Esophagus (tissue), 2 donors: ENCODE results near the gene SCD5. TPM values are rescaled to one million over a fixed set of nuclear protein-coding genes. Genes with fewer than 3 reads are reported as not detected.

Experiments used
- H3K27ac ChIP-seq, 2 donors: one replicate each; pipeline ENCODE4 v1.5.1; 2013; ENCODE audit warnings: low read depth in 2 of 2, mild to moderate bottlenecking in 2 of 2, inconsistent platforms in 1 of 2, low read length in 1 of 2, moderate library complexity in 1 of 2
- H3K27me3 ChIP-seq, 2 donors: one replicate each; pipeline ENCODE4 v1.6.1; 2013; ENCODE audit warnings: low read length in 2 of 2, control low read depth in 1 of 2, mild to moderate bottlenecking in 1 of 2; ENCODE audit not compliant: insufficient read depth in 2 of 2, control insufficient read depth in 1 of 2
- H3K36me3 ChIP-seq, 2 donors: one replicate each; pipeline ENCODE4 v1.6.1; 2013; ENCODE audit warnings: low read length in 1 of 2; ENCODE audit not compliant: control insufficient read depth in 2 of 2, insufficient read depth in 2 of 2
- H3K4me1 ChIP-seq, 2 donors: one replicate each; pipeline ENCODE4 v1.6.1; 2013; ENCODE audit warnings: low read length in 1 of 2; ENCODE audit not compliant: control insufficient read depth in 2 of 2, insufficient read depth in 2 of 2
- H3K4me3 ChIP-seq, 2 donors: one replicate each; pipeline ENCODE4 v1.5.1; 2013; ENCODE audit warnings: low read length in 2 of 2, mild to moderate bottlenecking in 2 of 2, low read depth in 1 of 2, moderate library complexity in 1 of 2
- H3K9me3 ChIP-seq, 2 donors: one replicate each; pipeline ENCODE4 v1.6.1; 2013; ENCODE audit warnings: mild to moderate bottlenecking in 2 of 2, low read depth in 1 of 2, low read length in 1 of 2, moderate library complexity in 1 of 2; ENCODE audit not compliant: control insufficient read depth in 2 of 2, insufficient read depth in 1 of 2
- whole genome bisulfite sequencing, 2 donors: extraction: QIAGEN DNeasy Blood & Tissue Kit; methylation state at CpG; one replicate each; pipeline ENCODE4 v1.1.7; 2013; 5-methylcytosine and 5-hydroxymethylcytosine counted together
- polyA plus RNA-seq, 2 donors: library from polyadenylated mRNA; stranded (reverse); fragments of 200-250 nt; gene quantifications; one replicate each; pipeline ENCODE4 v1.2.3, GENCODE V29; 2013
- donor health status: healthy with polysubstance abuse.
- donor health status: Bipolar disorder and iron deficiency.

The SCD5 gene
- polyA plus RNA-seq, 2 donors, result 2.5 to 2.9 TPM

DNA sequence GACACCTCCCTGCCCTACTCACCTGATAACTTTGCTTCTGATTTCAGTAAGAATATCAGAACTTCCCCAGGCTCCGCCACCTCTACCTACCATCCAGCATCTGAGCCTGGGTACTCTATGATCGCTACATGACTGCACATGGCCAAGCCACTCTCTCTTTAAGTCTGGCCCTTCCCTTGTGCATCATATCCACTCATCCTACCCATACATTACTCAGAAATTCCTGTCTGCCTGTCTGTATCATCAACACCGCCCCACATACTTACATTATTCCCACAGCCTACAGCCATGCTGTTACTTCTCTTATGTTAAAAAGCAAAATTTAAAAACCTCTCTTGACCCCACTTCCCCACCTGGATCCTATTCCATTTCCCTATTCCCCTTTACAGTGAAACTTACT lies 84.7 kb downstream of the SCD5 start:
- Histone ChIP-seq H3K36me3 (no peaks in the 10 kb centered on the region), H3K9me3 (no peaks in the 10 kb centered on the region), H3K27me3 (no peaks in the 10 kb centered on the region), H3K27ac (no peak overlapping the region), H3K4me1 (peaks cover 0 to 4% of the 10 kb centered on the region in 2 donors), H3K4me3 (no peak overlapping the region)
- WGBS, 2 donors, result 94 to 95% methylated on average over 3 of the region's 3 CpGs

DNA sequence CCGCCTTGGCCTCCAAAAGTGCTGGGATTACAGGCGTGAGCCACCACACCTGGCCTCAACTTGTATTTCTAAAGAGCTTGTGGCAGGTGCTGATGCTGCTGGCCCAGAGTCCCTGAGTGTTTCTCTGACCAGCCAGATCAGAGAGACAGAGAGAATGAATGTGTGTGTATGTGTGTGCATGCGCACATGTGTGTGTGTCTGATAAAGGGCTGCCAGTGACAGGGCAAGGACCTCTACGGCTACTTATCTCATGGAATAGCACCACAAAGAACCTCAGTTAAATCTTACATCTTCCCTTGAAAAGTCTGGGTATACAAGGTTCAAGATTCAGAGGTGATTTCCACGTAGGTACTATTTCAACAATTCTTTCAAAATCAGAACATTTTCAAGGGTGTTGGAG lies 86.0 kb downstream of the SCD5 start:
- Histone ChIP-seq H3K27me3 (no peaks in the 10 kb centered on the region), H3K4me3 (no peak overlapping the region), H3K4me1 (peaks cover 2 to 5% of the 10 kb centered on the region in 2 donors), H3K27ac (no peak overlapping the region), H3K36me3 (no peaks in the 10 kb centered on the region), H3K9me3 (no peaks in the 10 kb centered on the region)
- 90 to 95% methylated on average over 5 of the region's 5 CpGs for WGBS, 2 donors

DNA sequence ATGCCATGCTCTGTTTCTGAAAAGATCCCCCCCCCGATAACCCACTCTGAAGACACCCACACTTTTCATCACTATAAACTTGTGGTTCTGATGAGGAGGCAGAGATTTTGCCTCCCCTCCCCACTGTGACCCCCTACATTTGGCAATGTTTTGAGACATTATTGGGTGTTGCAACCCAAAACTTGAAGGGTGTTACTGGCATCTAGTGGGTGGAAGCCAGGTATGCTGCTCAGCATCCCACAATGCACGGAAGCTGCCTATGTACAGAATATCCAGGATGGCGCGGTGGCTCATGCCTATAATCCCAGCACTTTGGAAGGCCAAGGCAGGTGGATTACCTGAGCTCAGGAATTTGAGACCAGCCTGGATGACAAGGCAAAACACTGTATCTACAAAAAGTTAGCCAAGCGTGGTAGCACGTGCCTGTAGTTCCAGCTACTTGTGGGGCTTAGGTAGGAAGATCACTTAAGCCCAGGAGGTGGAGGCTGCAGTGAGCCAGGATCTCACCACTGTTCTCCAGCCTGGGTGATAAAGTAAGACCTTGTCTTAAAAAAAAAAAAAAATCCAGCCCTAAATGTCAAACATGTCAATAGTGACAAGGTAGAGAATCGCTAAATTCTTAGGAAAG lies 87.3 kb downstream of the SCD5 start:
- no peaks in the 10 kb centered on the region for H3K36me3 ChIP-seq
- WGBS, 2 donors, result 76 to 86% methylated on average over 7 of the region's 7 CpGs
- H3K27me3 ChIP-seq, result no peaks in the 10 kb centered on the region
- peaks cover 2 to 6% of the 10 kb centered on the region in 2 donors for H3K4me1 ChIP-seq
- H3K27ac ChIP-seq, result peak overlapping the region in 1 of 2 donors; percentile 40
- no peaks in the 10 kb centered on the region for H3K9me3 ChIP-seq
- no peak overlapping the region for H3K4me3 ChIP-seq

DNA sequence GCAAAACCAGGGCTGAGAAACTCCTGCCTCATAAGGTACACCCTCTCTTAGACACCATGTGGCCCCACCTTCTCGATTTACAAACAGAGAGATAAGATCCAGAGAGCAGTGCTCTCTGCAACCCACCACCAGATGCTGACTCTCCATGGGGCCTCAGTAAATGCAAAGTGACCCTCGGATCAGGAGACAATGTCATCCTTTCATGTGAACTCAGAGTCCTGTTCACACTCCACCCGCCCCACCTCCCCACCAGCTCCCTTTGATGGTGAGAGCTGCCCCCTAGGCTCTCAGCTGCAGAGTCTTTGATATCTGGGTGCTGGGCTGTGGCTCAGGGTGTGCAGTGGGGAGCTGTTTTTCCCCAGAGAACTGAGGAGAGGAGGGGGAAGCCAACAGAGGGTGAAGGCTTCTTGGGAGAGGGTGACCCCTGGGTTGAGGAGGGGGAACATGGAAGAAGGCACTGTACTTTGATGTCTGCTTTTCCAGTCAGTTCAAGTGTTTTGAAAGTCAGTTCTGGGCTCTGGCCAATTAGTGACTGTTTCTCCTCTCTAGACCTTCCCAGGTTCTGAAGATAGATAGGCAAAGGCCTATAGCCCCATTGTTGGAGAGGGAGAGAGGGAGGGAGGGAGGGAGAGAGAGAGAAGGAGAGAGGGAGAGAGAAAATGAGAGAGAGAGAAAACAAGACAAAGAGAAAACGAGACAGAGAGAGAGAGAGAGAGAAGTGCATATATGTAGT lies 88.2 kb downstream of the SCD5 start:
- Histone ChIP-seq H3K4me1 (peaks cover 2 to 6% of the 10 kb centered on the region in 2 donors), H3K4me3 (no peak overlapping the region), H3K27me3 (no peaks in the 10 kb centered on the region), H3K9me3 (no peaks in the 10 kb centered on the region), H3K27ac (no peak overlapping the region), H3K36me3 (no peaks in the 10 kb centered on the region)
- WGBS, 2 donors, result 72 to 74% methylated on average over 4 of the region's 4 CpGs

- H3K9me3 ChIP-seq, result no peaks in the 10 kb centered on the region
- no peaks in the 10 kb centered on the region for H3K36me3 ChIP-seq
- no peak overlapping the region for H3K27ac ChIP-seq
- H3K27me3 ChIP-seq, result no peaks in the 10 kb centered on the region
- H3K4me1 ChIP-seq, result peaks cover 2 to 9% of the 10 kb centered on the region in 2 donors
- 43 to 52% methylated on average over 1 of the region's 1 CpG for WGBS, 2 donors
- H3K4me3 ChIP-seq, result no peak overlapping the region
Observed at GRCh38 chr4:82708982-82709381, 89.6 kb downstream of the SCD5 start.

- Histone ChIP-seq H3K4me3 (no peak overlapping the region), H3K27me3 (no peaks in the 10 kb centered on the region), H3K4me1 (peaks cover 2 to 9% of the 10 kb centered on the region in 2 donors), H3K36me3 (no peaks in the 10 kb centered on the region), H3K9me3 (no peaks in the 10 kb centered on the region), H3K27ac (peak overlapping the region; percentile 41)
- 62 to 65% methylated on average over 3 of the region's 3 CpGs for WGBS, 2 donors
Observed at GRCh38 chr4:82706349-82707000, 92.1 kb downstream of the SCD5 start.

DNA sequence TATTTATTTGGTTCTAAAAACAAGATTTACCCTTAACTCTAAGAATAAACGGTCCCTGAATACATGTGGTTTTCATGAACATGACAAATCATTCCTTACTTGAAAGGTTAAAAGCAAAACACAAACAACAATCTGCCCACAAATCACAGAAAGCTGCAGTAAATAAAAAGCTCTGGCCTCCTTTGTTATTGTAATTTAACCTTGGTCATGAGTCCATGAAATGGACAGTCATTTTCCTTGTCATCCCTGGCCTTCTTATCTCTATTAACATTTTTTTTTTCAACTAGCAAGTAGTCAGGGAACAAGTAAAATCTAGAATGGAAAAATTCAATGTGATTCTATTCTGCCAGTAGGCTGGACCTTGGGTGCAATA lies 92.7 kb downstream of the SCD5 start:
- Histone ChIP-seq H3K9me3 (no peaks in the 10 kb centered on the region), H3K27ac (no peak overlapping the region), H3K4me3 (no peak overlapping the region), H3K4me1 (peaks cover 2 to 9% of the 10 kb centered on the region in 2 donors), H3K27me3 (no peaks in the 10 kb centered on the region), H3K36me3 (no peaks in the 10 kb centered on the region)
- 67 to 71% methylated on average over 1 of the region's 1 CpG for WGBS, 2 donors

GRCh38 chr4:82705169-82705927 lies 93.2 kb downstream of the SCD5 start:
- no peaks in the 10 kb centered on the region for H3K9me3 ChIP-seq
- H3K4me1 ChIP-seq, result peaks cover 2 to 7% of the 10 kb centered on the region in 2 donors
- H3K36me3 ChIP-seq, result no peaks in the 10 kb centered on the region
- 91 to 93% methylated on average over 7 of the region's 7 CpGs for WGBS, 2 donors
- H3K4me3 ChIP-seq, result no peak overlapping the region
- no peaks in the 10 kb centered on the region for H3K27me3 ChIP-seq
- H3K27ac ChIP-seq, result no peak overlapping the region

DNA sequence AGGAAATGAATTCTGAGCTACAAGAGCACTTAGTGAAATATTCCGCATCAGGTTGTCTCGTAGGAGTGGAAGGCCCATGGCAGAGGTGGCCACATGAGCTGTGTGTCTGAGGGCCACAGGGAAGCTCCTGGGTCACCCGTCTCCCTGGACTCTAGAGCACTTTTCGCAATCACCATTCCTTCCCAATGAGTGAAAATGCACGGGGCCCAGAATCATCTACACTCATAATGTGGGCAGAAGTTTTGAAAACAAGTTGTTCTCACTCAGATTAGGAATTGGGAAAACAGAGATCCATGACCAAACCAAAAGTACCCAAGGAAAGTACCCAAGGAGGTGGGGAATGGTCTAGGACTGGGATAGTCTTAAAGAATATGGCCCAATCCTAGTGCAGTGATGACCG lies 94.4 kb downstream of the SCD5 start:
- 94 to 95% methylated on average over 6 of the region's 6 CpGs for WGBS, 2 donors
- Histone ChIP-seq H3K27me3 (no peaks in the 10 kb centered on the region), H3K27ac (no peak overlapping the region), H3K4me3 (no peak overlapping the region), H3K36me3 (no peaks in the 10 kb centered on the region), H3K9me3 (no peaks in the 10 kb centered on the region), H3K4me1 (peaks cover 2 to 5% of the 10 kb centered on the region in 2 donors)
